ENCODE measurements around the gene NCOA4.
"Not testable (repeated sequence)": the region's sequence is repeated elsewhere in the genome, so short reads cannot be mapped to it uniquely, and the experiment has no call there.

Gene NCOA4

DNA sequence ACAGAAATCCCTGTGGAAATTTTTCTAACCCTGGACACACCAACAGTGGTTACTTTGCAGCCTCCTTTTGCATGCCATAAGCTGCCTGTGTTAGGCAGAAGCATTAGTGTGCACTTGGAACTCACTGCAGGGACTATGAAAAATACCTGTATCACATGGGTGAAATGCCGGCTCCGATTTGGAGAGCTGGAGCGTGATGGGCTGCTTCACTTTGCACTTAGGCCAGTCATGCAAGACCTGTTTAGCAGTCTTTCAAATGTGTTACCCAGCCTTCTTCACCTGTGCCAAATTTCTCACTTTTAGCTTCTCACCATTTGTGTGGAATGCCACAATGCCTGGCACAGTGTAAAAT lies 11.3 kb downstream of the NCOA4 start:
- no peak for DNase-seq

DNA sequence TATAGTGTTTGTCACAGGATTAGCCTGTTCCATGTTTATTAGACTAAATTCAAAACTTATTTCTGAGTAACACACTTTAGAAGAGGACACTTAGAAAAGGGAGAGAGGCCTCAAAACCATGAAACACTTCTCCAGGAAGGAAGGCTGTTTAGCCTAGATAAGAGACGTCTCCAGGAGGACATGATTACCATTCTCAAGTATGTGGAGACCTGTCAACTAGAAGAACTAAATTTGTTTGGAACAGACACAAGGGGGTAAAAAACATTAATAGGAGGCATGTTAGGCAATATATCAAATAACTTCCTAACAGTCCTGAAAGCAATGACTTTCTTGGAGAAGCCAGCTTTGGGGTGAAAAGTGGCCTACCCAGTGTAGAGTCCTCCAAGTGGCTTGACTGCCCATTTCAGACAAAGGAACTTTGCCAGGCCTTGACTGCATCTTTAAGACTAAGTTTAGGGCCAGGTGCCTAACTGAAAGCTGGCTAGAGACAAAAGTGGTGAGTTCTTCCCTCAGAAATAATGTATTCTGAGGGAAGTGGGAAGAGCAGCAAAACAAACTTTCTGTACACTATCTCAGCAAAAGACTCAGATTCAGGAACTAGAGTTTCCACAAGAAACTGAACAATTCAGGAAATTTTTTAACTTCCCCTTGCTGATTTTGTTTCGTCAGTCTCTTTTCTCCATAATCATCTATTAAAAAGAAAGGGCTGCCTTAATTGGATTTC lies 11.8 kb downstream of the NCOA4 start:
- DNase-seq, result no peak

DNA sequence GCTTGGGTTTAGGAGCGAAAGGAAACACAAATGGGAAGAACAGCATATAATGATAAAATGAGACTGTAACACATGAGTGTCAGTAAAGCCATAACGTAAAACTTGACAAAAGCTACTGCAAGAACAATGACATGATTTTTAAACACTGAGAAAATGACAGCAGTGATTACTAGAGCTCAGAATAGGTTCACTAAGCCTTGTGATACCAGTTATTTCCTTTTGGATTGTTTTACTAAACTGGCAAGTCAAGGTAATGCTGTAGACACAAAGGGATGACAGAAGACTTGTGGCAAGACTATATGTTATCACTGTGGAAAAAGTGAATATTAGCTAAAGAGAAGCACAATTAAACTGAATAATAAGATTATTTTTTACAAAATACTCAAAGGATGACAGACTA lies 12.7 kb downstream of the NCOA4 start:
- DNase-seq, result no peak

DNA sequence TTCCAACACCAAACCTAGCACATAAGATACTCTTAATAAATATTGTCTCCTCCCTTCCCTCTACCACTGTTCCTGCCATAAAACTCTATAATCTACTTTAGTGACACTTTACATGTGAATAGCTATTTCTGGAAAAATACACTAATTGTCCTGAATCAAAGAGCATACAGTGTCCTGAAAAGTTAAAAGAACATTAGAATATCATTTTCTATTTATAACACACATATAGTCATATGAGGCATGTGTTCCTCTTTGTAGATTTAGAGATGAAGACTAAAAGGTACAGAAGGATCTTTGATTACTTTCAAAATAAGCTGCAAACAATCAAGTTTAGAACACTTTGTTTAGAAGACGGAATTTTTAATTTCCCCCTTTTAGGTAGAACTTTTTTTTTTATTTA lies 13.6 kb downstream of the NCOA4 start:
- DNase-seq, result no peak

DNA sequence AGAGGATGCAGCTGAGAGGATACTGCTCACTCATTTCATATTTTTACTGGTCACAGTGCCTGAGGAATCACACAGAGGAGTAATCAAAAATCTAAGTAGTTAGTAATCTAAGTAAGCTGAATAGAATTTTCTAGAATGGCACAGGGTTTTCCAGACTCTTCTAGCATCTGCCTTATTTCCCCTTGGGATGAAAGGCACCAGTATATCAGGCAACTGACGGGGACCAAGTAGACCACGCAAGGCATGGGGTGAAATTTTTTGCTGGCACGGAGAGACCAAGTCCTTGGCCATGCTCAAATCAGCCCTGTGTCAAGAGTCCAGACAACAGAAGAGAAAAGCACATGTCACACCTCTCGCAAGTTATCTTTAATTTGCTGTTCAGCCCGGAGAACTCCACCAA lies 14.2 kb downstream of the NCOA4 start:
- no peak for DNase-seq

DNA sequence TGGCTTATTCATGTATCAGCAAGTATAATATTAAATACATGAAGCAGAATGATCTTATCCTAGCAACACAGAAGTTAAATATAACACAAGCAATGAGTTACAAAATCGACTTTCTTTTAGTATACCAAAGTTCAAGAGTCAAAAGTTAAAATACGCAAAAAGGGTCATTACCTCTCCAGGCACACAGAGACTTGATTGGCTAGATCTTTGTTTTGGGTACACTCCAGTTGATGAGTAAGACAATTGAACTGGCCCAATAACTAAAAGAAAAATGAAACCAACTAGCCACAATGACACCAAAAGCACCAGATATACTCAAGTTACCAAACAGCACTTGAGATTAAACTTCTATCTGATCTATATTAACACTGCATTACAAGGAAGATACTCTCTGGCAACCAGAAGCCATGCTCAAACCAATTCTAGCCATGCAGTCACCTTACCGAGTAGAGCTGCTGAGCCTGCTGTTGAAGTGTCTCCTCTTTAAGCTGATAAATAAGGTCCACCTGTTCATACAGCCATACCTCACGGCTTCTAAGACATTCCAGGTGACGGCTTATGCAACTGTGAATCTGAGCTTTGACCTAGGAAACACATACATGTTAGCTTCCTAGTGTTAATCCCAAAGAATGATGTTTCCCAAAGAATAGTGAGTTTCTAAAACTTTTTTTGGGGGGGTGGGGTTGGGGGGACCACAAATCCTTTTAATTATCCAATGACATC lies 15.6 kb downstream of the NCOA4 start:
- DNase-seq, result no peak

DNA sequence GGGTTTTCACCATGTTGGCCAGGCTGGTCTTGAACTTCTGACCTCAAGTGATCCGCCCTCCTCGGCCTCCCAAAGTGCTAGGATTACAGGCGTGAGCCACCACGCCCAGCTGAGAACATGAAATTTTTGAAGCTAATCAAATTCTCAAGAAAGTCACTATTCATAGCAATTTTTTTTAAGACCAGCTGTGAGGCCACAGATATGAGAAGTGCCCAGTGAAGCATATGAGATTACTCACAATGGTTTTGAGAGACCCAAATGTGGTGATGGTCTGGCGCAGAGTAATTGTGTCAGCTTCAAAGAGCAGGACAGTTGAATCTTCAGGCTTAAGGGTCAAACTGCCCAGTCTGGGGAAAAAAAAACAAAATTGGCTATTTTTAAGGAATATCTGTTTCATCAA lies 16.2 kb downstream of the NCOA4 start:
- no peak for DNase-seq

DNA sequence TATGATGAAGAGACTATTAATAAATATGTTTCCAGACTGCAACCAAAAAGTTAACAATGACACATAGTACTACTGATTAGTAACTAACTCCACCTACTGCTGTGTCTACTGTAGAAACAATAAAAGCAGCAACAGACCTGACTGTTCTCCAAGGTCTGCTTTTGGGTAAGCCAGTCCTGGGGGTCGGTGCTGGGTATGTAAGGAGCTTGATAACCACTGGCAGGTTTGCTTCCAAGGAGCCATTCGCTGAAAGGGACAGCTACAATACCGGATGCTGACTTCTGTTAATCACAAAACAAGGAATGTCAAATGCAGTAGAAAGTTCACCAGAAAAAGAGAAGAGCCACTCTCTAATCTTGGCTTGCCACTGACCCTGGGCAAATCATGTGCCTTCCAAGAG lies 17.7 kb downstream of the NCOA4 start:
- DNase-seq, result no peak

DNA sequence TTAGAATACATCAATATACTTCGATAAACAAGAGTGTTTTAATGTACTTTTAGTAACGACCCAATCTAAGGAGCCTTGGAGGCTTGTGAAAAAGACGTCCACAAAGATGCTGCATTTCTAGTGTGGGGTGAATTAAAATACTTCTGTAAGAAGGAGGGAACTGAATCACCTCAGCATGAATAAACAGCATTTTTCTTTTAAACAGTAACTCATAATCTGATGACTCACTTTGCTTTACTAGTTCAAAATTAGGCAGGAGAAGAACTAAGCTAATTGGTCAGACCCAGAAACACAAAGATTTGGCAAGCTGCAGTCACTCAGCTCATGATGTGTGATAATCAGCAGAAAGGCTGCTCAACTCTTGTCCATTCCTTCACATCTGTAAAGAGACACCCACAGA lies 24.2 kb downstream of the NCOA4 start:
- no peak for DNase-seq

DNA sequence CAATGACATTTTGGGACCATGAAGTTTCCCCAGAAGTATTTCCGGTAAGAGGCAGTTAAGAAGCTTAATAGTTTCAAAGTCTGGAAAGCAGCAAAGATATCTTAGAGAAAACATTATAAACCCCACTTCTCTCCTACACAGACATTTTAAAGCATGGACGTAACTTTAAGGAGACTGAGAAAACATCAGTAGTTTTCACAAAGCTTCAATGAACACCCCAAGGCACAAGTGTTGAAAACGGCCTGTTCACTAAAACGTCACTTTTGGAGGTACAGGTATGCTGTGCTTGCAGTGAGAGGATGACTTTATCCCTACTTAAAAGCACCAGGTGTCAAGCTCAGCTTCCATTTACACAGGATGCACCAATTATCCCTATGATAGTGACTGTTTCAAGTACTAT lies 25.0 kb downstream of the NCOA4 start:
- no peak for DNase-seq

DNA sequence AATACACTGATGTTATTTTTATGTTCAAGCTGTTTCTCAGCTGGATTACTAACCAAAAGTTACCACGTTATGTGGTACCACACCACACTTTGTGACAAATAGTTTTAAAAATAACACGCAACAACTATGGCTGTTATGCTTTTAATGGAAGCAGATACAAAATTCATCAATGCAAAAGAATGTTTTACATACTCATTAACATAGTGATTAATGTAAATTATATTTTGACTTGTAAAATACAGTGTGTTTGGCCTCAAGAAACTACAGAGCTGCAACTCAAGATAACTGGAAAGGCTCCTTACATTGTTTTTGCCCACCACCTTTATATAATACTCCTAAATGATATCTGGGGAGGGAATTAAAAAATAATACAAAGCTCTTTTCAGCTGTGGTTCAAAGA lies 25.5 kb downstream of the NCOA4 start:
- no peak for DNase-seq

DNA sequence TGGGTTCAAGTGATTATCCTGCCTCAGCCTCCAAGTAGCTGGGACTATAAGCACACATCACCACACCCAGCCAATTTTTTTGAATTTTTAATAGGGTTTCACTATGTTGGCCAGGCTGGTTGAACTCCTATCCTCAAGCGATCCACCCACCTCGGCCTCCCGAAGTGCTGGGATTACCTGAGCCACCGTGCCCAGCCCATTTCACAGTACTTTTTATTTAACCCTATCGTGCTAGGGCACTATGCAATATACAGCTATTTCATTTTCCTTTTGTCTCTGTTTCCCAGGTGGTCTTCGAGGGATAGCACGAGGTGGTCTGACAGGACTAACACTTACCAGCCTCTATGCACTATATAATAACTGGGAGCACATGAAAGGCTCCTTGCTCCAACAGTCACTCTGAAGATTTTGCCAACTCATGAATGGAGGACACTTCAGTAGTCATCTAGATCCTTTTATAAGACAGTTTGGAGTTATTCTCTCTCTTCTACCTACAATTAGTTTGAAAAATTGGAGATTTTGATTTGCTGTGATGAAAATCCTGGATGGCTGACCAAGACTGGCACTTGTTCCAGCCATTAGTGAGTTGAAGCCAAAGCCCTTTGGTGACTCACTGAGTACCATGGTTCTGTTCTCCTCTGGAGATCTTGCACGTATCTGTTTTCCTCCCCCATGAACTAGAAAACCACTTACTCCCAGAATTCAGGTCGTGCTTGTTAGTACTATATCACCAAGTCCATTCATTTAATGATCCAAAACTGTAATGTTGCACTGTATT lies 27.3 kb downstream of the NCOA4 start:
- DNase-seq, result no peak

DNA sequence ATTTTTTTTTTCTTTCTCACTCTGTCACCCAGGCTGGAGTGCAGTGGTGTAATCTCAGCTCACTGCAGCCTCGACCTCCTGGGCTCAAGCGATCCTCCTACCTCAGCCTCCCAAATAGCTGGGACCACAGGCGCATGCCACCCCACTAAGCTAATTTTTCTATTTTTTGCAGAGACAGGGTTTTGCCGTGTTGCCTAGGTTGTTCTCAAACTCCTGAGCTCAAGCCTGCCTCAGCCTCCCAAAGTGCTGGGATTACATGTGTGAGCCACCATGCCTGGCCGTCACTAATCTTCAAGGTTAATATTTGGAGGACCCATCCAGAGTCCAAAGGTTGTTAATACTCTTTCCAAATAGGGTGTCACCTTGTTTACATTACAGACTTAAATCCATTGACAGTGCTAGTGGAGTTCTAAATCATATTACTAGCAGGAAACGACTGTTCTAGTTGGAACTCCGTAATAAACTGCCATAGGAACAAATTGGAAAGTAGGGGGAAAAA lies 28.2 kb downstream of the NCOA4 start:
- DNase-seq, result not testable (repeated sequence)

DNA sequence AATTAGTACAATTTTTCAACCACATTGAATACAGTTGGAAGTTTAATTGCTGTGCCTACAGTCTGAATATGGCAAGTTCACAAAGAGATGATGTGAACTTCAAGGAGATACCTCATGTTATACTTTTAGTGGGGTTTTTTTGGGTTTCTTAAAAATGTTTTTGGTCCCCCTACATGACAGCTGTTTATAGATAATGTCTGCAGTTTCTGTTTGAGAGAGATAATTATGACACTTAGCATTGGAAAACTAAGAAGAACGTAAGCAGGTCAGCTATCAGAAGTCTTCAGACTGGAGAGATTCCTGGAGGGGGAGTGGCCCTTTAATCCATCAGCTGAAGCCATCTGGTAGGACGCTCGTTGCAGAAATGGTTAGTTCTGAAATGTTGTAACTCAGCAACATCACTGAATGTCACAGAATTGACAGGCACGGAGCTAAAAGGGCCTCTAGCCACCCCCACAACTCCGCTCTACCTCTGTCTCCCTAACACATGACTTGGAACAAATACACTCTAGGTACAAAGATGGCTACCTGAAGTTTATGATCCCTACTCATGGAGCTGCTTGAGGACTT lies 29.2 kb downstream of the NCOA4 start:
- no peak for DNase-seq

DNA sequence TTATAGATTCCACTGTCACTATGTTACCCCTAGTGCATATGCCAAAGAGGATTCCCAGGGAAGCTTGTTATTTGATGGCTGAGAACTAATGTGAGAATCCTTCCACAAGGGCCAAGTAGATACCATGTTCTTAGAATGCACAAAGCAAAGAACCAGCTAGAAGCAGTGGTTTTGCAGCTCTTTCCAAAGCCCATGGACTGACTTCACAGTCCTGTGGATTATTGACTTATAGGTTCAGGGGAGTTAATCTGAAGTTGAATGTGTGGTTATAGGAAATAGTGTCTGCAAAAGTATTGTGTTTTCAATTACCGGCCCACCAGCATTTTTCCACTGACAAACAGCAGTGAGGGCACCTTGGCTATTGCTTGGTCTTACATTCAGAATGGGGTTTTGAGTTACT lies 29.9 kb downstream of the NCOA4 start:
- no peak for DNase-seq

DNA sequence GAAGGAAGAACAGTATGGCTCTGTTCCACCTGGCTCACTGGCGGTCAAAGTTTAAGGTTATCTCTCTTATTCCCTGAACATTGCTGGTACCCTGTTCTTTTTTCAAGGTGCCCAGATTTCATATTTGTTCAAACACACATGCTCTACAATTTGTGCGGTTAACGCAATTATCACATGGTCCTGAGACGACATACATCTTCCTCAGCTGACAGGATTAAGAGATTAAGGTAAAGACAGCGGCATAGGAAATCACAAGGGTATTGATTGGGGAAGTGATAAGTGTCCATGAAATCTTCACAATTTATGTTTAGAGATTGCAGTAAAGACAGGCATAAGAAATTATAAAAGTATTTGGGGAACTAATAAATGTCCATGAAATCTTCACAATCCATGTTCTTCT lies 30.5 kb downstream of the NCOA4 start:
- not testable (repeated sequence) for DNase-seq

DNA sequence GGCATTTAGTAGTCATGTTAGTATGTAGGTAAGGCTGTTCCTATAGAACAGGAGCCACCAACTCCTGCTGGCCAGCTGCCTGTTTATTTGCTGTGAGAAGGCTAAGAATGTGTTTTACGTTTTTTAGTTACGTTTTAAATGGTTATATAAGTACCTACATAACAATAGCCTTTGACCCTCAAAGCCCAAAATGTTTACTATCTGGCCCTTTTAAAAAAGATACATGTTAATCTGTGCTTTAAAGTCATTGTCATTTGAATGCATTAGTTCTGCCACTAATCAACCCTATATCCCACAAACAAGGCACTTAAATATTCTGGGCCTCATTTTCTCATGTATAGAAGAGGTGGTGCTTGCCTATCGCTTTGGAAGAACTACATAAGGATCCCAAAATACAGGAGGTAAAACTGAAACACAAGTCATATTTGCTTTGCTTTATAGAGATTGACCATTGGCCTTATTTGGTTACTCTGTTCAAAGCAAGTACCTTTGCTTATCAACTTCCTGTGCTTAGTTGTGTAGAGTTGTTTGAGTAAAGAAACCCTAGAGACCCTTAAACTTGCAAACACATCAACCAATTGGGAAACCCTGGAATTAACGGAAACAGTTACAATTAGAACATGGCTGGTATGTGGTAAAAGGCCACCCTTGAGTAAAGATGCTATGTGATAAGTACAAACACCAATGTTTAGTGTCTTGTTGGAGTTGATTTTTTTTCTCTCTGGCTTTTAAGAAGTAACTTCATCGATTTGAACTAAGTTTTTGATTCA lies 32.2 kb downstream of the NCOA4 start:
- no peak for DNase-seq

DNA sequence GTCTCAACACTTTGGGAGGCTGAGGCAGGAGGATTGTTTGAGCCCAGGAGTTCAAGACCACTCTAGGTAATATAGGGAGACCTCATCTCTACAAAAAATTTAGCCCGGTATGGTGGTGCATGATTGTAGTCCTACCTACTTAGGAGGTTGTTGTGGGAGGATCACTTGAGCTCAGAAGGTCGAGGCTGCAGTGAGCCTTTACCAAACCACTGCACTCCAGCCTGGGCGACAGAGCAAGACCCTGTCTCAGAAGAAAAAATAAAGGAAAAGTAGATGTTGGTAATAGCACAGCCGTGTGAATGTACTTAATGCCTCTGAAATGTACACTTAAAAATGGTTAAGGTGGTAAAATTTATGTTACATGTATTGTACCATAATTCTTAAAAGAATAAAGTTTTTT lies 32.9 kb downstream of the NCOA4 start:
- DNase-seq, result no peak

DNA sequence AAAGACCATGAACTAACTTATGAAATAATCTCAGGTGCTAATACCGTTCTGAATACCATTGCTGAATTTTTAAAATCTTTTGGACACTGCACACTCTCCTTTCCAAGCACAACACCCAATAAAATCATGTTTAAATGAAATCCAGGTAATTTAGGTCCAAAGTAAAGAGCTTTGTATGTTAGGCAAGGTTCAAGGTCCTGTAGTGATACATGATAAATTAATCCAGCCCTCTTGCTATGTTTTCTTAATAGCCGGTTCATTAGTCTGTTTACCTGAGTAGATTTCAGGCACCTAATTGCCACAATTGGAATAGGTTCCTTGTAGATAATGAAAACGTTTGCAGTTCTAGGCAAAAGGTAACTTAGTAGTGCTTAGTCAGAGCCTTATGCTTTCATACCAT lies 44.8 kb downstream of the NCOA4 start:
- DNase-seq, result not testable (repeated sequence)

DNA sequence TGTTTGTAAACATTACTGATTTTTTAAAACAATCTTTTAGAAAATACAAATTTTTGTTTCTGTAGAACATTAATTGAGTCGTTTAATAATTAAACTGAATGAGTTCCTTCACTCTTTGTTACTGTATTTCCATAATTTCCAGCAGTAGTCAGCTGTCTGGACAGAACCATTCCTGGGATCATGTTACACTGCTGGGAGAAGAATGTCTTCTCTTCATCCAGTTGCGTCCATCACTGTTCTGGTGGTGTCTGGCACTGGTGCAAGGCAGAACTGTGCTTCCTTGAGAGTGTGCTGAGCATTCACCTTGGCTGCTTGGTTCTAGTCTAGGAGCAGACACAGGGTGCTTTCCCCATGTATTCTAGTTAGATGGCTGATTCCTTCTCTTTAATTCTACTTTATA lies 46.0 kb downstream of the NCOA4 start:
- DNase-seq, result not testable (repeated sequence)

DNA sequence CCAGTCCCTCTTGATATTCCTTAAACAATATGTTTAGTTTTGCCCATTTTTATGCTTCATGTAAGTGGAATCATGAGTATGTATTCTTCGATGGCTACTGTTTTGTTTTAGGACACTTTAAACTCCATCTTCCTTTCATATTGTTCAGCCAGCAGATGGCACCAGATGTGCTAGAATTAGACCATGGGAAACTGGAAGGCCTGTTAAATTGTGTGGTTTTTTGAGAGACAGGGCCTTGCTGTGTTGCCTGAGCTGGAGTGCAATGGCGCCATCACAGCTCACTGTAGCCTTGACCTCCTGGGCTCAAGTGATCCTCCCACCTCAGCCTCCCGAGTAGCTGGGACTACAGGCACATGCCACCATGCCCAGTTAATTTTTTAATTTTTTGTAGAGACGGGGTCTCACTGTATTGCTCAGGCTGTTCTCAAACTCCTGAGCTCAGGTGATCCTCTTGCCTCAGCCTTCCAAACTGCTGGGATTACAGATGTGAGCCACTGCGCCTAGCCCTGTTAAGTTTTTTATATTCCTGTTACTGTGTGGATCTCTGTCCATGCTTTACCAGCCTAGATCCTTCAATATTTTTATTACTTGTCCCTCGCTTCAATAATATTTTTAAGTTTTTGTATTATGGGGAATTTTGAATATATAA lies 46.8 kb downstream of the NCOA4 start:
- peak; percentile 26 to 40 for DNase-seq

DNA sequence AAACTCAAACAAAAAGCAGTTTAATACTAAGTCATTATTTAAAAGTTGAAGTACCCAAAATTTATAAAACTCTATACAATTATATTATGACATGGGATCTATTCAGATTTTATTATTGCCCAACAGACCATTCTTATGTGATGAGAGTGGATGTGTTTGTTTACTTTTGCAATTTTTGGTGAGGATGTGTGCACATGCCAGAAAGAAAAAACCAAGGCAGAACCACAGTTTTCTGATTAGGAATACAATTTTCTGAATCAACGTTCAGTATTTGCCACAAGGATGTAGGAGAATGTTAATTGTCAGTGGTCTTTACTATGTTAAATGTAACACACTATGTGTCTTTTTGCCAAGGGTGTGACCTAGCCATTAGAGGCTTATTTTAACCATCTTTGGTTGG lies 49.1 kb downstream of the NCOA4 start:
- not testable (repeated sequence) for DNase-seq
